ENCODE data around the gene CSMD2. TPM values are rescaled to one million over a fixed set of nuclear protein-coding genes. Genes with fewer than 3 reads are reported as not detected.

CSMD2 gene
- total RNA-seq, 2 experiments from 2014 or later, result not detected

- Mint-ChIP-seq H3K4me1 (ENCODE audit: low read depth) (no peaks in the 10 kb centered on the region), H3K27ac (no peak overlapping the region), H3K9me3 (no peaks in the 10 kb centered on the region), H3K4me3 (no peak overlapping the region), H3K27me3 (peaks cover 40% of the 10 kb centered on the region), H3K36me3 (ENCODE audit: low read depth) (no peaks in the 10 kb centered on the region)
- DNase-seq (no peak), ATAC-seq (ENCODE audit: poor library complexity) (no peak)
- Histone ChIP-seq H3K9me3 (ENCODE audit: control insufficient read depth in 1 of 2, insufficient read depth in 1 of 2, low read length in 2 of 2) (peaks cover 0 to 12% of the 10 kb centered on the region in 2 experiments), H3K4me1 (ENCODE audit: insufficient read depth, low read length) (no peaks in the 10 kb centered on the region), H3K27ac (ENCODE audit: low read depth in 1 of 2, low read length in 2 of 2) (no peak overlapping the region), H3K4me3 (ENCODE audit: low read length) (no peak overlapping the region), H3K27me3 (ENCODE audit: control insufficient read depth in 1 of 2, insufficient read depth in 2 of 2, low read length in 2 of 2) (peaks cover 3 to 14% of the 10 kb centered on the region in 2 experiments), H3K36me3 (ENCODE audit: insufficient read depth, low read length) (no peaks in the 10 kb centered on the region)
- TF ChIP-seq, protein P1, sequence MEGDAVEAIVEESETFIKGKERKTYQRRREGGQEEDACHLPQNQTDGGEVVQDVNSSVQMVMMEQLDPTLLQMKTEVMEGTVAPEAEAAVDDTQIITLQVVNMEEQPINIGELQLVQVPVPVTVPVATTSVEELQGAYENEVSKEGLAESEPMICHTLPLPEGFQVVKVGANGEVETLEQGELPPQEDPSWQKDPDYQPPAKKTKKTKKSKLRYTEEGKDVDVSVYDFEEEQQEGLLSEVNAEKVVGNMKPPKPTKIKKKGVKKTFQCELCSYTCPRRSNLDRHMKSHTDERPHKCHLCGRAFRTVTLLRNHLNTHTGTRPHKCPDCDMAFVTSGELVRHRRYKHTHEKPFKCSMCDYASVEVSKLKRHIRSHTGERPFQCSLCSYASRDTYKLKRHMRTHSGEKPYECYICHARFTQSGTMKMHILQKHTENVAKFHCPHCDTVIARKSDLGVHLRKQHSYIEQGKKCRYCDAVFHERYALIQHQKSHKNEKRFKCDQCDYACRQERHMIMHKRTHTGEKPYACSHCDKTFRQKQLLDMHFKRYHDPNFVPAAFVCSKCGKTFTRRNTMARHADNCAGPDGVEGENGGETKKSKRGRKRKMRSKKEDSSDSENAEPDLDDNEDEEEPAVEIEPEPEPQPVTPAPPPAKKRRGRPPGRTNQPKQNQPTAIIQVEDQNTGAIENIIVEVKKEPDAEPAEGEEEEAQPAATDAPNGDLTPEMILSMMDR (IDR thresholded peaks at IDR 0.05), result no peak
- intact Hi-C loops (cut with DNase I, micrococcal nuclease), result no loop called here
- ChIA-PET POLR2A (no interaction called here), CTCF (interaction anchor here (1.1 kb wide), 1 partner anchor 9 kb away, joined by 3 read pairs; no protein-coding TSS in a partner anchor)
These were observed 540.6 kb downstream of the CSMD2 start for GRCh38 chr1:33624261-33624990.

DNA sequence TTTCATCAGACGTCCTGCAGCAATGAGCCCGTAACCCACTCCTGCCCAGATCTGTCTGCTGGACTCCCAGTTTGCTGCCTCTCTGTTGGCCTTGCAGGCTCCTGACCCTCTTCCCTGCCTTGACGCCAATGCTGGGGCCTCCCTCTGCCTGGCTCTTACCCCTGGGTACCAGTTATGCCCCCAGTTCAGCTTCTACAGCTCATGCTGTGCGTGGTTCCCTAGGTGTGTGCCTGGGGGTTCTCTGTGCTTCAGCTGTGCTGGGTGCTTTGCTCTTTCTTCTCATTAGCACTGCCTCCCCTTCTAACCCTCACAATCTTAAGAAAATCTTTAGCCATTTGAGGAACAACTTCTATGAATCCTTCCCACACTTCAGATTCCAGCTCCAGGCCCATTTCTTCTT lies 541.2 kb downstream of the CSMD2 start:
- peaks cover 36% of the 10 kb centered on the region for H3K27me3 Mint-ChIP-seq
- no peaks in the 10 kb centered on the region for H3K9me3 Mint-ChIP-seq
- no peaks in the 10 kb centered on the region for H3K4me1 Mint-ChIP-seq (ENCODE audit: low read depth)
- no peak for DNase-seq
- no peak overlapping the region for H3K4me3 Mint-ChIP-seq
- no peaks in the 10 kb centered on the region for H3K36me3 ChIP-seq (ENCODE audit: insufficient read depth, low read length)
- peaks cover 0 to 12% of the 10 kb centered on the region in 2 experiments for H3K9me3 ChIP-seq (ENCODE audit: control insufficient read depth in 1 of 2, insufficient read depth in 1 of 2, low read length in 2 of 2)
- H3K4me3 ChIP-seq (ENCODE audit: low read length), result no peak overlapping the region
- no peak for ATAC-seq (ENCODE audit: poor library complexity)
- H3K27ac ChIP-seq (ENCODE audit: low read depth in 1 of 2, low read length in 2 of 2), result no peak overlapping the region
- POLR2A ChIA-PET, result no interaction called here
- CTCF ChIA-PET, result interaction anchor here (1.1 kb wide), 1 partner anchor 9 kb away, joined by 3 read pairs; no protein-coding TSS in a partner anchor
- H3K27ac Mint-ChIP-seq, result no peak overlapping the region
- H3K4me1 ChIP-seq (ENCODE audit: insufficient read depth, low read length), result no peaks in the 10 kb centered on the region
- TF ChIP-seq, protein P1 (IDR thresholded peaks at IDR 0.05), result no peak
- no peaks in the 10 kb centered on the region for H3K36me3 Mint-ChIP-seq (ENCODE audit: low read depth)
- intact Hi-C loops (cut with DNase I, micrococcal nuclease), result no loop called here
- H3K27me3 ChIP-seq (ENCODE audit: control insufficient read depth in 1 of 2, insufficient read depth in 2 of 2, low read length in 2 of 2), result peaks cover 3 to 16% of the 10 kb centered on the region in 2 experiments

- Histone ChIP-seq H3K4me1 (ENCODE audit: insufficient read depth, low read length) (no peaks in the 10 kb centered on the region), H3K9me3 (ENCODE audit: control insufficient read depth in 1 of 2, insufficient read depth in 1 of 2, low read length in 2 of 2) (peaks cover 0 to 12% of the 10 kb centered on the region in 2 experiments), H3K4me3 (ENCODE audit: low read length) (no peak overlapping the region), H3K27me3 (ENCODE audit: control insufficient read depth in 1 of 2, insufficient read depth in 2 of 2, low read length in 2 of 2) (peaks cover 3 to 15% of the 10 kb centered on the region in 2 experiments), H3K36me3 (ENCODE audit: insufficient read depth, low read length) (no peaks in the 10 kb centered on the region), H3K27ac (ENCODE audit: low read depth in 1 of 2, low read length in 2 of 2) (no peak overlapping the region)
- TF ChIP-seq, protein P1 (IDR thresholded peaks at IDR 0.05), result no peak
- CTCF ChIA-PET, result interaction anchor here (0.8 kb wide), 1 partner anchor 11 kb away, joined by 3 read pairs; no protein-coding TSS in a partner anchor
- no peak for DNase-seq
- no peaks in the 10 kb centered on the region for H3K36me3 Mint-ChIP-seq (ENCODE audit: low read depth)
- H3K27ac Mint-ChIP-seq, result no peak overlapping the region
- POLR2A ChIA-PET, result no interaction called here
- no peaks in the 10 kb centered on the region for H3K4me1 Mint-ChIP-seq (ENCODE audit: low read depth)
- H3K9me3 Mint-ChIP-seq, result no peaks in the 10 kb centered on the region
- intact Hi-C loops (cut with DNase I, micrococcal nuclease), result no loop called here
- ATAC-seq (ENCODE audit: poor library complexity), result no peak
- H3K4me3 Mint-ChIP-seq, result no peak overlapping the region
- H3K27me3 Mint-ChIP-seq, result peaks cover 36% of the 10 kb centered on the region
These were observed 542.3 kb downstream of the CSMD2 start for GRCh38 chr1:33622757-33623156.

All from CD4-positive, alpha-beta T cell (primary cell).